G401.6 (cell line): ENCODE measurements around the gene MYO1E.

Experiments
- FAIRE-seq: peaks from 2 replicates; lab custom pipeline; 2012; peaks lifted over from hg19 to GRCh38; lab: Jason Lieb, UNC

MYO1E gene

GRCh38 chr15:59190291-59190690 is 182.4 kb downstream of the MYO1E start:
- FAIRE-seq = no peak

GRCh38 chr15:59189241-59189640 is 183.4 kb downstream of the MYO1E start:
- no peak for FAIRE-seq

- no peak for FAIRE-seq
Measured at GRCh38 chr15:59186501-59186900, 186.2 kb downstream of the MYO1E start.

GRCh38 chr15:59185725-59186124 is 186.9 kb downstream of the MYO1E start:
- FAIRE-seq = no peak

- FAIRE-seq = no peak
Measured at GRCh38 chr15:59180945-59181600, 191.6 kb downstream of the MYO1E start.

- no peak for FAIRE-seq
Measured at GRCh38 chr15:59179717-59180116, 193.0 kb downstream of the MYO1E start.

GRCh38 chr15:59178151-59178695 is 194.4 kb downstream of the MYO1E start:
- no peak for FAIRE-seq

GRCh38 chr15:59177317-59177660 is 195.4 kb downstream of the MYO1E start:
- FAIRE-seq = no peak

GRCh38 chr15:59176653-59177316 is 195.9 kb downstream of the MYO1E start:
- no peak for FAIRE-seq

- FAIRE-seq = no peak
Measured at GRCh38 chr15:59174835-59175831, 197.5 kb downstream of the MYO1E start.

GRCh38 chr15:59174151-59174834 is 198.4 kb downstream of the MYO1E start:
- FAIRE-seq = no peak

- no peak for FAIRE-seq
Measured at GRCh38 chr15:59173194-59173593, 199.5 kb downstream of the MYO1E start.

GRCh38 chr15:59172289-59172901 is 200.3 kb downstream of the MYO1E start:
- no peak for FAIRE-seq

GRCh38 chr15:59171067-59171397 is 201.6 kb downstream of the MYO1E start:
- no peak for FAIRE-seq

- no peak for FAIRE-seq
Measured at GRCh38 chr15:59170295-59171066, 202.2 kb downstream of the MYO1E start.

- no peak for FAIRE-seq
Measured at GRCh38 chr15:59169251-59169708, 203.4 kb downstream of the MYO1E start.

GRCh38 chr15:59168536-59168935 is 204.1 kb downstream of the MYO1E start:
- no peak for FAIRE-seq

GRCh38 chr15:59166601-59167265 is 205.9 kb downstream of the MYO1E start:
- no peak for FAIRE-seq

GRCh38 chr15:59166166-59166565 is 206.5 kb downstream of the MYO1E start:
- FAIRE-seq = no peak

GRCh38 chr15:59165726-59166125 is 206.9 kb downstream of the MYO1E start:
- FAIRE-seq = no peak
